ENCODE data around the gene IQSEC1.

Gene IQSEC1

GRCh38 chr3:13046569-13047274 is 26.5 kb downstream of the IQSEC1 start:
- no peak for DNase-seq

- no peak for DNase-seq
Observed at GRCh38 chr3:13045904-13046568, 27.2 kb downstream of the IQSEC1 start.

- DNase-seq, result no peak
Observed at GRCh38 chr3:13045241-13045903, 27.9 kb downstream of the IQSEC1 start.

GRCh38 chr3:13044496-13045240 is 28.6 kb downstream of the IQSEC1 start:
- no peak for DNase-seq

GRCh38 chr3:13043656-13044055 is 29.6 kb downstream of the IQSEC1 start:
- no peak for DNase-seq

GRCh38 chr3:13042715-13043271 is 30.4 kb downstream of the IQSEC1 start:
- no peak for DNase-seq

- DNase-seq, result no peak
Observed at GRCh38 chr3:13042127-13042701, 31.0 kb downstream of the IQSEC1 start.

- DNase-seq, result no peak
Observed at GRCh38 chr3:13041113-13041776, 32.0 kb downstream of the IQSEC1 start.

- DNase-seq, result peak; percentile 20
Observed at GRCh38 chr3:13040361-13041074, 32.7 kb downstream of the IQSEC1 start.

- no peak for DNase-seq
Observed at GRCh38 chr3:13039213-13039896, 33.9 kb downstream of the IQSEC1 start.

GRCh38 chr3:13037458-13038117 is 35.6 kb downstream of the IQSEC1 start:
- DNase-seq, result no peak

GRCh38 chr3:13034861-13035260 is 38.4 kb downstream of the IQSEC1 start:
- DNase-seq, result no peak

- no peak for DNase-seq
Observed at GRCh38 chr3:13034109-13034800, 39.0 kb downstream of the IQSEC1 start.

- DNase-seq, result no peak
Observed at GRCh38 chr3:13032206-13032605, 41.0 kb downstream of the IQSEC1 start.

- no peak for DNase-seq
Observed at GRCh38 chr3:13031621-13032020, 41.6 kb downstream of the IQSEC1 start.

GRCh38 chr3:13030684-13031083 is 42.5 kb downstream of the IQSEC1 start:
- no peak for DNase-seq

- no peak for DNase-seq
Observed at GRCh38 chr3:13028010-13028821, 45.0 kb downstream of the IQSEC1 start.

- no peak for DNase-seq
Observed at GRCh38 chr3:13027154-13027553, 46.1 kb downstream of the IQSEC1 start.

GRCh38 chr3:13026534-13026933 is 46.7 kb downstream of the IQSEC1 start:
- DNase-seq, result no peak
